NCI-H2196 treated with DMSO at 0.1 percent for 48 hours (cell line): Measurements from ENCODE around the gene DNAJB5.
"Not testable (repeated sequence)": the region's sequence is repeated elsewhere in the genome, so short reads cannot be mapped to it uniquely, and the experiment has no call there.

Source experiments
- DNase-seq: peaks from one replicate; lab custom pipeline; 2025; ENCODE audit not compliant: unreplicated experiment; lab: John Stamatoyannopoulos, UW

DNAJB5 gene

GRCh38 chr9:34998266-34998665, 8.7 kb downstream of the DNAJB5 start:
- DNase-seq = no peak

GRCh38 chr9:34999576-34999975, 10.0 kb downstream of the DNAJB5 start:
- no peak for DNase-seq

- no peak for DNase-seq
Observed at GRCh38 chr9:35000535-35001284, 11.2 kb downstream of the DNAJB5 start.

- DNase-seq = no peak
Observed at GRCh38 chr9:35001285-35001677, 11.7 kb downstream of the DNAJB5 start.

- DNase-seq = no peak
Observed at GRCh38 chr9:35001803-35002502, 12.4 kb downstream of the DNAJB5 start.

- DNase-seq = no peak
Observed at GRCh38 chr9:35002623-35003022, 13.1 kb downstream of the DNAJB5 start.

GRCh38 chr9:35004299-35004698, 14.8 kb downstream of the DNAJB5 start:
- not testable (repeated sequence) for DNase-seq

- no peak for DNase-seq
Observed at GRCh38 chr9:35010351-35010958, 20.9 kb downstream of the DNAJB5 start.

GRCh38 chr9:35014517-35014916, 25.0 kb downstream of the DNAJB5 start:
- no peak for DNase-seq

- not testable (repeated sequence) for DNase-seq
Observed at GRCh38 chr9:35023443-35023842, 33.9 kb downstream of the DNAJB5 start.

- no peak for DNase-seq
Observed at GRCh38 chr9:35026671-35027070, 37.1 kb downstream of the DNAJB5 start.

GRCh38 chr9:35027374-35027773, 37.8 kb downstream of the DNAJB5 start:
- DNase-seq = no peak

GRCh38 chr9:35027860-35028259, 38.3 kb downstream of the DNAJB5 start:
- no peak for DNase-seq

- no peak for DNase-seq
Observed at GRCh38 chr9:35028341-35028740, 38.8 kb downstream of the DNAJB5 start.

- DNase-seq = no peak
Observed at GRCh38 chr9:35029241-35029640, 39.7 kb downstream of the DNAJB5 start.

- no peak for DNase-seq
Observed at GRCh38 chr9:35029852-35030251, 40.3 kb downstream of the DNAJB5 start.

- DNase-seq = no peak
Observed at GRCh38 chr9:35033101-35033500, 43.6 kb downstream of the DNAJB5 start.

GRCh38 chr9:35035851-35036701, 46.5 kb downstream of the DNAJB5 start:
- DNase-seq = no peak

- DNase-seq = no peak
Observed at GRCh38 chr9:35042081-35042604, 52.6 kb downstream of the DNAJB5 start.

GRCh38 chr9:35042891-35043545, 53.5 kb downstream of the DNAJB5 start:
- DNase-seq = no peak
